SK-N-DZ (cell line): ENCODE results near the gene CRTC3.
"Not testable (repeated sequence)": the region's sequence is repeated elsewhere in the genome, so short reads cannot be mapped to it uniquely, and the experiment has no call there.

Experiments
- DNase-seq: peaks from one replicate; pipeline ENCODE4 v3.0.0-alpha.2; 2015; ENCODE audit warnings: low spot score

CRTC3 gene

DNA sequence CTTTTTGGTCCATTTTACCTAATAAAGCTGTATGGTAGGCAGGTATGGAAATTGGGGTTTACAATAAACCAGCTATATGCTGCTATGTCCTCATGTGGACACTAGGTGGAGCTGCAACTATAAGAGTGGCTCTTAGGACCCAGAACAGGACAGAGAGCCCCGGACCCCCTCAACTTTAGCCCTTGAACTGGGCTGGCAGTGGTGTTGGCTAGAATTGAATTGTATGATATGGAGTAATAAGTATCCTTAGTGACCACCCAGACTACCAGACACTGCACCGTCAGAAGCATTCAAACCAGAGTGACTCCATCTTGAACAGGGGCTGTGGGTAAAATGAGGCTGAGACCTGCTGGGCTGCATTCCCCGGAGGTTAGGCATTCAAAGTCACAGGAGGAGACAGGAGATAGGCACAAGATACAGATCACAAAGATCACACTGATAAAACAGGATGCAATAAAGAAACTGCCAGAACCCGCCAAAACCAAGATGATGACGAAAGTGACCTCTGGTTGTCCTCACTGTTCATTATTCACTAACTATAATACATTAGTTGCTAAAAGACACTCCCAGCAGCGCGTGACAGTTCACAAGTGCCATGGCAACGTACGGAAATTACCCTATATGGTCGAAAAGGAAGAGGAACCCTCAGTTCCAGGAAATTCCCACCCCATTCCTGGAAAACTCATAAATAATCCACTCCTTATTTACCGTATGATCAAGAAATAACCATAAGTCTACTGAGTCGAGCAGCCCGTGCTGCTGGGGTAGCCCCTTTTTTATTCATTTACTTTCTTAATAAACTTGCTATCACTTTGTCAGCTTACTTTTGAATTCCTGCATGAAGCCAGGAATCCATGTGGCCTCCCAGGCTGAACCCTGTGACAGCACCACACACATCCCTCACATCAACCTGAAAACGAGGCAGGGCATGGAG lies 118.7 kb downstream of the CRTC3 start:
- DNase-seq, result peak; percentile 74

DNA sequence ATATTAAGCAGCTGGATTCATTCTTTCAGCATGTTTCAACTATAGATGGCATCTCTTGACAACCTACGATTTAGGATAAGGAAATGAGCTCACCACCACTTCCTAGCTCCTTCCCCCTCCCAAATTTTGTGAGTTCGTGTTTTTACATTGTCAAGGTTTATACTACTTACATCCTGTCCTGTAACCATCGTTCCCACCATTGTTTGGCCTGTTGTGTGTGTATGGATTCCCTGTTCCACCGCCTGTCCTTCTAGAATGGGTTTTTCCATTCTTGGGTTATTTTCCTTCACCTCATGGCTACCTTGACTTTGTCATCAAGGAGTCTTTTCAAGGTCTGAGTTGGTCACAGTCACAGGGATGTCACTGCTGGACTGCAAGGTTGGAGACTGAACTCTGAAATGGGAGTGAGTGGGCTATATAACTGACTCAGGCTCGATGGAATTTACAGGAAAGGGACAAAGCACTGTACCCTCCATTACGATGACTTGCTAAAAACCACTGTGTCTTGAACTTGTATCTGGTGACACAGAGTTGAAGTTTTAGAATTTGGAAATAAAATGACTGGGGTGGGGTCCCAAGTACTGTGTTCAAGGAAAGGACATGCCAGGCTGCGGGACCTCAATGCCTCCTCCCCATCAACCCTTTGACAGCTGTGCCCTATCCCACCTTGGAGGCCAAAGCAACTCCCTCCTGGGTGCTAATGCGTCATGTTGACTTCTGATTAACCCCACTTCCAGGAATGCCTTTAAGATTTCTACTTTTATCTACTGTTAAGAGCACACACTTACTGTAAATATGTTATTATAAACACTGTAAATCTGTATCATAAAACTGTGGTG lies 120.6 kb downstream of the CRTC3 start:
- no peak for DNase-seq

DNA sequence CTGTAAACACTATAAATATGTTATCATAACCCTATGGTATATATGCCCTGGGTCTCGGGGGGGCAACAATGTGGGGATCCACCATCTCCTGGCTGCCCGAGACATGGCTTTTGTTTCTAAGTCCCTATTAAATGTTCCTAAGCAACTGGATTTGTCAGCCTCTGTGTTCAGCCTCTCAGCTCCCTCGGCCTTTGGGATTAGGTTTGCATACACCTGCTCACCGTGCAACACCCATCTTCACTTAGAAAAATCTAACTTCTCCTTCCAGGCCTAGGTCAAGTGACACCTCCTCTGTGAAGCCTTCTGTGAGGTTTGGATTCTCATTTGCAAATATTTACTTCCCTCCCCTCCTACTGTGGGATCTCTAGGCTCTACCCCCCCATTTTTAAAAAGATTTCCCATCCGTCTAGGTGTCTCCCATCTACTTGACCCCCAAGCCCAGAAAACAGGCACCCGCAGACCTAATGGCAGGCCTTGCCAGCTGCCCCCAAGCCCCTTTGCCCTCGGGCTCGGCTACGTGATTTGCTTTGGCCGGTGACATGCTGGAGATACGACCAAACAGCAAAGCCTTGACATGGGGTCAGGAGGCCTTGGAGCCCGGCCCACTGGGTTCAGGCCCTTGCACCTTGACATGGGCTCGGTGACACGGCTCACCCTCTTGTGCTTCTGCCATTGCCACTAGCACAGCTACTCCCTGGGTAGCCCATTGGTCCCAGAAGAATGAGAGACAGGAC lies 121.4 kb downstream of the CRTC3 start:
- no peak for DNase-seq

DNA sequence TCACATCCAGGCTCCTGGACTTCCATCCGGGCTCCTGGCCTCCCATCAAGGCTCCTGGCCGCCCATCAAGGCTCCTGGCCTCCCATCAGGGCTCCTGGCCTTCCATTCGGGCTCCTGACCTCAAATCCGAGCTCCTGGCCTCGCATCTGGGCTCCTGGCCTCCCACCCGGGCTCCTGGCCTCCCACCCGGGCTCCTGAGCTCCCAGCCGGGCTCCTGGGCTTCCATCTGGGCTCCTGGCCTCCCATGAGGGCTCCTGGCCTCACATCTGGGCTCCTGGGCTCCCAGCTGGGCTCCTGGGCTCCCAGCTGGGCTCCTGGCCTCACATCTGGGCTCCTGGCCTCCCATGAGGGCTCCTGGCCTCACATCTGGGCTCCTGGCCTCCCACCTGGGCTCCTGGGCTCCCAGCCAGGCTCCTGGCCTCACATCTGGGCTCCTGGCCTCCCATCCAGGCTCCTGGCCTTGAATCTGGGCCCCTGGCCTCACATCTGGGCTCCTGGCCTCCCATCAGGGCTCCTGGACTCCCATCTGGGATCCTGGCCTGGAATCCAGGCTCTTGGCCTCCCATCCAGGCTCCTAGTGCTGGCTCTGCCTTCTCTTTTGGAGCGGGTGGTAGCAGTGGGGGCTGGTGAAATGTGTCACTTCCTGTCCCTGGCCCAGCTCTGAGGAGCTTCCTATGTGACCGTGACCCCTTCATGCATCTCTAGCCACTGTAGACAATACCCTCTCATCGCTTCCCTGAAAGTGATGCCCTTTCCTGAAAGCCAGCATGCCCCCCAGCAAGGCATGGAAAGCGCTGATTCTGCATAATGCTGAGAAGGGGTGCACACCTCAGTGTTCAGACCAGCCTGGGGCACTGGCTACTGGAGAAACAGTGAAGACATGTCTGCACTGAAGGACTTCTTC lies 124.8 kb downstream of the CRTC3 start:
- no peak for DNase-seq

DNA sequence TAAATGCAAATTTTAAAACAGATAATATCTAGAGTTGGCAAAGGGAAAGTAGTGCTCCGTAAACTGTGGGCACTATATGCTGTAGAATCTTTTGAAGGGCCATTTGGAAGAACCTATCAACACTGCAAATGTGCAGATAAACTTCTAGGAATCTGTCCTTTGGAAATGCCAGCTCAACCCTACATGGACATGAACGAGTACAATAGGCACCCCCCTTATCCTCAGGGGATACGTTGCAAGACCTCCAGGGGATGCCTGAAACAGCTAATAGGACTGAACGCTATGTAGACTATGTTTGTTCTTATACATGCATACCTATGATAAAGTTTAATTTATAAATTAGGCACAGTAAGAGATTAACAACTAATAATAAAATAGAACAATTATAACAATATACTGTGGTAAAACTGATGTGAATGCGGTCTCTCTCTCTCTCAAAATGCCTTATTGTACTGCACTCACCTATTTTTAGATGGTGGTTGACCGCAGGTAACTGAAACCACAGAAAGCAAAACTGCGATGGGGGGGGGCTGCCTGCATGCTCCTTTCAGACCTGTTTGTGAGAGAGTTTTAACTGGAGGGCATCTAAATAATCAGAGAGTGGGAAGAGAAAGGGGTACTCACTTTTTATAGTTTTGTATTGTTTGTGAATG lies 127.9 kb downstream of the CRTC3 start:
- DNase-seq, result not testable (repeated sequence)

DNA sequence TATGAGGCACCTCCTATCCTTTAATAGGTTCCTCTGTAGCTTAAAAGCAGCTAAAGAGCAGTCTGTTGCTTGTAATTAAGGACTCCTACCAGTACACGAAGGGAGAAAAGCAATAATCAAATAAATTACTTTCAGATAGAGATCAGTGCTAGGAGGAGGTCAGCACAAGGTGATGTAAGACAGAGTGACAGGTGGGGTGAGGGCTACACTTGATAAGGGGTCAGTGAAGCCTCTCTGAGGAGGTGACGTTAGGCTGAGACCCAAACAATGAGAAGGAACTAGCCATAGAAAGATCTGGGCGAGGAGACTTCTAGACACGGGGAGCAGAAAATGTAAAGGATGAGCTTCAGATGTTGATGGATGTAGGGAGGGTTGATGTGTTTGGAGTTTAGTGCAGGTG lies 129.8 kb downstream of the CRTC3 start:
- DNase-seq, result peak; percentile 76

DNA sequence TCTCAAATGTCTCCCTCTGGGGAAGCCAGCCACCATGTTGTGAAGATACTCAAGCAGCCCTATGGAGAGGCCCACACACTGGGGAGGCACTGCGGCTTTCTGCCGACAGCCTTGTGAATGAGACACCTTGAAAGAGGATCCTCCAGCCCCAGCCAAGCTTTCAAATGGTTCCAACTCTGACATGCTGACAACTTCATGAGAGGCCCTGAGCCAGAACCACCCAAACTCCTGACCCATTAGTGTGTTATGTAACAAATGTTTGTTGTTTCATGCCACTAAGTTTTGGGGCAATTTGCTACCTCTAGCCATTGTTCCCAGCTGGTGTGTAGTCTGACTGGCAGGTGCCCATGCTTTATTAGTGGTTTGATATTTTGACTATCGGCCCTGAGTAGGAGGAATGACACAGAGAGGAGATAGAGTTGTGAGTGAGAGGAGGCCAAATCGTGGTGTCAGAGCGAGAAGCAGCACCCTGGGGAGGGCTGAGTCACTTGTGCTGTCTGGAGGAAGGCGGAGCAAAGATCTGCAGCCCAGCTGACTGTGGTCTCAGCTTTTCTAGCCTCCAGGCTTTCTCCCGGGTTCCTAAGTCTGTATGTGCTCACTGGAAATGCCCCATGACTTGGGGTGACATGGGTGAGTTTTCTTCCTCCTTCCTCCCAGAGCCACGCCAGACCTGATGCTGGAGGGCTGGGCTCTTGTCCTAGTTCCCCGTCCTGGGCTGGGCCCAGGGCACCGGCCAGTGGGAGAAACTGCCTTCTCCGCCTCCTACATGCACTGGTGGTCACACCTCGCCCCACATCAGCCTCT lies 130.7 kb downstream of the CRTC3 start:
- DNase-seq, result no peak

DNA sequence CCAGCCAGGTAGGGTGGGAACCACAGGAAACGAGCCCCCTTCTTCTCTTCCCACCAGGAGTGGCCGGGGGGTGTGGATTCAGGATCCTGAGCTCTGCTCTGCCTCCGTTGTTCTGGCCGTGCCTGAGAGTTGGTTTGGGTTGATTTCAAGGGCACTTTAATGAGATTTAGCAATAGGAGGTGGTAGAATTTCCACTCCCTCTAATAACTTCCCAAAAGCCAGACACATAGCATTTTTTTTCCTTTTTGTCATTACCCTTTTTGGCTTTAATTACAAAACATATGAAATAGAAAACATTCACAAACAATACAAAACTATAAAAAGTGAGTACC lies 131.2 kb downstream of the CRTC3 start:
- DNase-seq, result not testable (repeated sequence)

DNA sequence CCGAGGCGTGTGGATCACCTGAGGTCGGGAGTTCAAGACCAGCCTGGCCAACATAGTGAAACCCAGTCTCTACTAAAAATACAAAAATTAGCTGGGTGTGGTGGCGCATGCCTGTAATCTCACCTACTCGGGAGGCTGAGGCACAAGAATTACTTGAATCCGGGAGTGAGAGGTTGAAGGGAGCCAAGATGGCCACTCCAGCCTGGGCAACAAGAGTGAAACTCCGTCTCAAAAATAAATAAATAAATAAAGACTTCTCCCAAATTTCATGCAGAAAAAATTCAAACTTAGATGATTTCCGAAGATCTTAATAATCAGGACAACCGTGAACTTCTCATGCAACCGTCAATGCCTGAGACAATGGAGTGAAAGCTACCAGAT lies 134.3 kb downstream of the CRTC3 start:
- not testable (repeated sequence) for DNase-seq

DNA sequence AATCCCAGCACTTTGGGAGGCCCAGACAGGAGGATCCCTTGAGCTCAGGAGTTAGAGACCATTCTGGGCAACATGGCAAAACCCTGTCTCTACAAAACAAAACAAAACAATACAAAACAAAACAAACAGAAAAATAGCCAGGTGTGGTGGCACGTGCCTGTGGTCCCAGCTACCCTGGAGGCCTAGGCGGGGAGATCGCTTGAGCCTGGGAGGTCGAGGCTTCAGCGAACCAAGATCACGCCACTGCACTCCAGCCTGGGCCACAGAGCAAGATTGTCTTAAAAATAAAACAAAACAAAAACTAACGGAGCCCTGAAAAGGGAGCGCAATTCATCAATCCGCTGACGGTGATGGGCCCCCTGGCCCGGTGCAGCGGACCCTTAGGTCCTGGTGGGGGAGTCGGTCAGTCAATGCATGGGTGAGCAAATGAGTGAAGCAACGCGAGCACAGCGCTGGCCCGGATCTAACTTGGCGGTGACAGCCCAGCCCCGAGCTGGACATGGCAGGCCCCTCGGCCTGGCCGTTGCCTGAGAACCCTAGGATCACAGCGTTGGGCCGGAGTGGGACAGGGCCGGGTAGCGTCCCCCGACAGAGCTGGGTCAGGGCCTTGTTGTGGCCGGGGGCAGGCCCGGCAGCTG lies 135.0 kb downstream of the CRTC3 start:
- DNase-seq, result no peak

DNA sequence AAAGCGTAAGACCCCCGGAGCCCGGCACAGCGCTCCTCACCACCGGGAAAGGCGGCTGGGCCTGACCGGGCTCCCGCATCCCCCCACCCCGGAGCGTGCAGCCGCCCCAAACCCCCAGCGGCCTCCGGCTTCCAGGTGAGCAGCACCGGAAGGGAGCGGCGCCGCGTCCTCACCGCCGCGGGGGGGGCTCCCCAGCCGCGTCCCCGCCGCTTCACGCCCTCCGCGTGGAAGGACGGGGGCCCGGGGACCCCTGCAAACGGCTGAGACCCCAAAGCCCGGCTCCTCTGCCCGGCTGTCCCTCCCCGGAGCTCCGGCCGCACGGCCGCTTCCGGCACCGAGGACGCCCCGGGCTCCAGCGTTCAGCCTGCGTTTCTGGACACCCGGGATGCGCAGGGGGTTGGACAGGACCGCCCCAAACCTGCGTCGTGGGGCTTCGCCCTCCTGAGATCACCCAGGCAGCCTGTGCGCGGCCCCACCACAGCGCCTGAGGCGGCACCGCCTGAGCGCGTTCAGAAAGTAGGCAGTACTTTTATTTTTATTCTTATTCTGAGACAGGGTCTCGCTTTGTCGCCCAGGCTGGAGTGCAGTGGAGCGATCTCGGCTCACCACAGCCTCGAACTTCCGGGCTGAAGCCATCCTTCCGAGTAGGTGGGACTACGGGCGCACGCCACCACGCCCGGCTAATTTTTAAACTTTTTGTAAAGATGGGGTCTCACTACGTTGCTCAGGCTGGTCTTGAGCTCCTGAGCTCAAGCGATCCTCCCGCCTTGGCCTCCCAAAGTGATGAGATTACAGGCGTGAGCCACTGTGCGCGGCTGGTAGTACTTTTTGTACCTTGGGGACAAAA lies 135.8 kb downstream of the CRTC3 start:
- no peak for DNase-seq

DNA sequence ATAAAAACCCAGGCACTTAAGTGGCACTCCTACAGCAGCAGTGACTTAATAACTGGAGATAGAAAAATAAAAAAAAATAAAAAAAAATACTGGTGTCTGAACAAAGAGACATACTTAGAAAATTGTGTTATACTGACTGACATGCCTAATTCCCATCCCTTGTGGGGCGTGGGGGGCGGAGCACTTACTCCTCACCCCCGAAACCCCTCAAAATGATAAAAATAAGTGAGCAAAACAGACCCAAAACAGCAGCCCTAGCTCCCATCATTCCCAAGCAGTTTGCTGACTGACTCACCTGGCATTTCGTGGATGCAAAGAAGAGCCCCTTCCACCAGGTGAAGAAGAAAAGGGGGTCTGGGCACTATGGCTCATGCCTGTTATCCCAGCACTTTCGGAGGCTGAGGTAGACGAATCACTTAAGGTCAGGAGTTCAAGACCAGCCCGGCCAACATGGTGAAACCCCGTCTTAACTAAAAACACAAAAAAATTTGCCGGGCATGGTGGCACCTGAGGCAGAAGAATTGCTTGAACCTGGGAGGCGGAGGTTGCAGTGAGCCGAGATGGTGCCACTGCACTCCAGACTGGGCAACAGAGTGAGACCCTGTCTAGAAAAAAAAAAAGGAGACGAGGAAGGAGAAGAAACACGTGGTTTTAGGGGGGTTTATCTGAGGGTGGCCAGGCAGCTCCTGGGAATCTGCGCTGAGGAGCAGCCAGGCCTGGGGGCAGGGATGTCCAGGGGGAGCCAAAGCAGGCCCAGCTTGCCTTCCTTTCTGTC lies 136.6 kb downstream of the CRTC3 start:
- DNase-seq, result no peak

DNA sequence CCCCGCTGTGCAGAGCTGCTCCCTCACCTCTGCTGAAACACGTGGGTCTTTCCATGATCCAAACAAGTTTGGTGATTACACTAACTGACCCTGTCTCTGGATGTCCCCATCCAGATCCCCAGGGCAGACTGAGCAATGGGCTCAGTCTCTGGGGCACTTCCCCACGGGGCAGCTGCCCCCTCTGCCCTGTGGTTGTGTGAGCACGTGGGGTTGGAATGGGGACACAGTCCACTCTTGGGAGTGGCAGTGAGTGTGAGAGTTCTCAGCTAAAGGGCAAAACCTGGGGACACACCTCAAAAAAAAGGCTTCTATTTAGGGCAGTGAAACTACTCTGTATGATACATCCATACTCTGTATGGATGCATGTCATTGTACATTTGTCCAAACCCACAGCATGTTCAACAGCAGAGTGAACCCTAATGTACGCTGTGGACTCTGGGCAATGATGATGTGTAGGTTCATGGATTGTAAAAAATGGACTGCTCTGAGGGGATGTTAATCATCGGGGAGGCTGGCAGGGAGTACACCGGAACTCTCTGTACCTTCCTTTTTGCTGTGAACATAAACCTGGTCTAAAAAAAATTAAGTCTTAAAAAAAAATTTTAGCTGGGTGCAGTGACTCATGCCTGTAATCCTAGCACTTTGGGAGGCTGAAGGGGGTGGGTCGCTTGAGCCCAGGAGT lies 137.5 kb downstream of the CRTC3 start:
- no peak for DNase-seq

DNA sequence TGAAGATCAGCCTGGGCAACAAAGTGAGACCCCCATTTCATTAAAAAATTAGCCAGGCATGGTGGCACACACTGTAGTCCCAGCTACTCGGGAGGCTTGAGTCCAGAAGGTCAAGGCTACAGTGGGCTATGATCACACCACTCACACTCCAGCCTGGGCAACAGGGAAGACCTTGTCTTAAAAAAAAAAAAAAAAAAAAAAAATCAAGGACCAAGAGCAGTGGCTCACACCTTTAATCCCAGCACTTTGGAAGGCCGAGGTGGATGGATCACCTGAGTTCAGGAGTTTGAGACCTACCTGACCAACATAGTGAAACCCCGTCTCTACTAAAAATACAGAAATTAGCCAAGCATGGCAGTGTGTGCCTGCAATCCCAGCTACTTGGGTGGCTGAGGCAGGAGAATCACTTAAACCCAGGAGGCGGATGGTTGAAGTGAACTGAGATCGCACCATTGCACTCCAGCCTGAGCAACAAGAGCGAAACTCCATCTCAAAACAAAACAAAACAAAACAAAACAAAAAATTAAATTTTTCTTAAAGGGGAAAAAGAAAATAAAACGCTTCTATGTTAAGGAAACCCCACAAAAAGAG lies 138.1 kb downstream of the CRTC3 start:
- DNase-seq, result not testable (repeated sequence)

DNA sequence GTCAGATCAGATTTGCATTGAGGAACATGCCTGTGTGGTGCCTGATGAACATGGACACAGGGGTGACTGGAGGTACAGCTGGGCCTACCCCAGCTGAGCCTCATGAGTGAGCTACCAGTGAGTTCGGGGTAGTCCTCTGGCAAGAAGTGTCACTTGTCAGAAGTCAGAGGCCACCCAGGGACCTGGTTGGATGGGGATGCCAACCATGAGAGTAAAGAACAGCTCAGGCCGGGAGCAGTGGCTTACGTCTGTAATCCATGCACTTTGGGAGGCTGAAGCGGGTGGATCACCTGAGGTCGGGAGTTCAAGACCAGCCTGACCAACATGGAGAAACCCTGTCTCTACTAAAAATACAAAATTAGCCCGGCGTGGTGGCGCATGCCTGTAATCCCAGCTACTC lies 140.9 kb downstream of the CRTC3 start:
- not testable (repeated sequence) for DNase-seq

DNA sequence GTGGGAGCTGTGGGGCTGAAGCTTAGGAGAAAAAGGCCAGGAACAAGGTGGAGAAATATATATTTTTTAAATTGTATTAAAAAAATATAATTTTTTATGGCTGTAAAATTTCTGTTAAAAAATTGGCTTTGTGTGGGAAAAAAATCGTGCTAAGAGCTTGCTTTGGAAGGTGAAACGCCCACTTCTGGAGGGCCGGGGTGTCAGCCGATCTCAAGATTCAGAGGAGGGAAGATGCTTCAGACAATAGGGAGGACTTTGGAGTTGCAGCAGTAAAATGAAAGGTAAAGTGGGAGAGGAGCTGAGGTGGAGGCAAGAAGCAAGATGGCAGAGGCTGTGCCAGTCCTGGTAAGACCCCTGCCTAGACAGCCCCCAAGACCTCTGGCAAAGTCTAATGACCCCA lies 141.5 kb downstream of the CRTC3 start:
- no peak for DNase-seq
